GM18868 (cell line): ENCODE data around the gene SLC1A2.

Experiments used
- ATAC-seq: cut with Tn5 transposase; IDR thresholded peaks from one replicate; pipeline ENCODE4 v1.9.1; 2021; ENCODE audit warnings: mild to moderate bottlenecking, moderate library complexity; ENCODE audit not compliant: unreplicated experiment

Gene SLC1A2

DNA sequence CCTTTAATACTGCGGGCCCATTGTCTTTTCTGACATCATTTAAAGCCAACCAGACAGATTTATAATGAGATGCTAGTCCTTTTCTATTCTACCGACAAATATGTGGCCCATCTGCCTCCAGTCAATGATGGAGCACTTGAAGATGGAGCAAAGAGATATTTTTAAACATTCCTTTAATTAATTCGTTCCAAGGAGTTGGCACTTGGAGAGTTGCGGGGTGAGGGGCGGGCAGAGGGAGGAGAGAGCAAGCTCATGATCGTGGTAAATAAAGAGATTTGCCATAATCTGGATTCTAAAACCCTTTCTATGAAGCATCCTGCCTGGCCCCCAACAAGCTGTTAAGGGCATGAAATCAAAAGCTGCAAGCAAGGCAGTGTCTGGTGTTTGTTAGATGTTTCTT is 5.0 kb downstream of the SLC1A2 start:
- no peak for ATAC-seq

DNA sequence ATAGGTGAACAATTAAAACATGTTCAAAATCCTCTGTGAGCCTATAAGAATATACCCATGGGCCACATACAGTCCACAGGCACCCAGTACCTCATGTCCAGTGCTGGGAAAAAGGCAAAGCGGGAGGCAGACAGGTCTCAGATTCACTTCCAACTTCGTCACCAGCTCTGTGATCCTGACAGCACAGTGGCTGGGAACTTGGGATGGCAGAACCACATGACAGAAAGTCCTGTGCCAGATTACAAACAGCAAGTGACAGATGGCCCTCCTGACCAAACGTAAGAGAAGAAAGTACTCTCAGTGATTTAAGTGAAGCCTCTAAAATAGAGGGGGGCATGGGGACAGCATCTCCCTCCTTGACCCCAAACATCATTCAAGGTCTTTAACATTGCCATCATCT is 5.8 kb downstream of the SLC1A2 start:
- ATAC-seq, result no peak

DNA sequence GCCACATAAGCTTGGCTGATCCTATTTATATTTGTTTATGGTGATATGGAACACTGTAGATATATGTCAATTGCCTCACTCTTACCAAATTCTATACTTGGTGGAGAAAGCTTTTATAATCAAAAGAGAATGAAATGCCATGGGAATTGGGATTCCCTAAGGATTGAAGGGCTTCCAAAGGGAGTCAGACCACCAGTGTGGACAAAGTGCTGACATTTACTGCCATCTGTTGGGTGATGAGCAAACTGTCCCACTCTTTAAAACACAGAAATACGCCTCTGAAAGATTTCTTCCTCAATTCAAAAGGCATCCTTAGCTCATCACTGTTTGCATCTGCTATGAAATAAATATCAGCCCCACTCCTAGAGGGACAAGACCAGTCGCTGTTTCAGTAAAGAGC is 7.1 kb downstream of the SLC1A2 start:
- no peak for ATAC-seq

DNA sequence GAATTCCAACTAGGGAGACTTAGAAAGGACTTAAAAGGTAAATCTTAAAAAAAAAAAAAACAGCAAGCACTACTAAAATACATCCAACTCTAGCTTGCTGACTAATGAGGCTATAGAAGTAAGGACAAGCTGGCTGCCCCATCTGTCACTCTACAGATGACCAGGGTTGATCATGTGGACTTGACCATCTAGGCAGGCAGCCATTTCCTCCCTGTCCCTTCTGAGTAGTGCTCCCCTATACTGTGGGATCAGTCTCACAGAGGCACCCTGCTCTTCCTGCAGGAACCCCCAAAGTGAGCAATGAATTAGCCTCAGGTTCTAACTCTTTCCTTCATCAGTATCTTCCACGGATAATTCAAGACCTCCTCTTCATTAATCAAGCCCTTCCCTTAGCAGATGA is 12.3 kb downstream of the SLC1A2 start:
- ATAC-seq, result no peak

DNA sequence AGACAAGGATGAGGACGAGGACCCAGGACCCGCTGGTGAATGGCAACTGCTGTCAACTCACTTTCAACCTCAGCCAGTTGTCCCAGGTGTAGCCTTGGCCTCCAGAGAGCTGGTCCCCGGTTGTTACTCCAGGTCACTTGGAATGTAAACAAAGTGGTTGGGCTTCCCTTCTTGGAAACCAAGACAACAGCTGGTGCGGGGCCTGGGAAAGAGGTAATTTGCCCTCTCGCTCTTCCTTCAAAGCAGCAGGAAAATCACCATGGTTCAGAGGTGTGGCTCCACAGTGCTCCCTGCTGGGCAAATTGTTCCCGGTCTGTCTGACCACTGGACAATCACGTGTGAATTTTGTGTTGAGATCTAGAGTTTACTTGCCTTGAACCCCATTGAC is 15.0 kb downstream of the SLC1A2 start:
- ATAC-seq, result no peak

DNA sequence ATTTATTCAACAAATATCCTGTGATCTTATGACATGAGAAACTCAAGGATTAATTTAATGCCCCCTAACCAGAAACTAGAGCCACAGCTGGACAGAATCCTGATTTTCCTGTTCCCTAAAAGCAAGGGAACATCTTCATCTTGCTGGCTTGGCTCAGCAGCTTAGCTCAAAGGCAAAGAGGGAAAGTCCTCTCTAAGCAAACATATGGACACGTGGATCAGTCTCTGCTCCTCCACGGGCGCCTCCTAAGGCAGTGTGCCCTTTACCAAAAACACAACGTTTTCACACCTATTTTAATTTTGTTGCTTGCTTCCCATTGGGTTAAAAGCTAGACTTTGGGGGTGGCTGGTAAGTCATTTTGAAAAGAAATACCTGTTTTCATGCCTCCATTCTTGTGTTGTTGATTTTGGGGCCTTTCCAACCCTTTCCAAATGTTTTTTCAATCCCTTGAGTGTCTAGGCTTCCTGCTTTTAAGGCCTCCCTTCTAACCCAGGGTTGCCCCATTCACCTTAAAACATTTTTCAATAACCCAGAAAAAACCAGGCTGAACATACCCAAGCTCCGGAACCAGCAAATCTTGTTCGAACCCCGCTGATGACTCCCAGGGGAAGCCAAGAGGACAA is 15.5 kb downstream of the SLC1A2 start:
- ATAC-seq, result no peak

DNA sequence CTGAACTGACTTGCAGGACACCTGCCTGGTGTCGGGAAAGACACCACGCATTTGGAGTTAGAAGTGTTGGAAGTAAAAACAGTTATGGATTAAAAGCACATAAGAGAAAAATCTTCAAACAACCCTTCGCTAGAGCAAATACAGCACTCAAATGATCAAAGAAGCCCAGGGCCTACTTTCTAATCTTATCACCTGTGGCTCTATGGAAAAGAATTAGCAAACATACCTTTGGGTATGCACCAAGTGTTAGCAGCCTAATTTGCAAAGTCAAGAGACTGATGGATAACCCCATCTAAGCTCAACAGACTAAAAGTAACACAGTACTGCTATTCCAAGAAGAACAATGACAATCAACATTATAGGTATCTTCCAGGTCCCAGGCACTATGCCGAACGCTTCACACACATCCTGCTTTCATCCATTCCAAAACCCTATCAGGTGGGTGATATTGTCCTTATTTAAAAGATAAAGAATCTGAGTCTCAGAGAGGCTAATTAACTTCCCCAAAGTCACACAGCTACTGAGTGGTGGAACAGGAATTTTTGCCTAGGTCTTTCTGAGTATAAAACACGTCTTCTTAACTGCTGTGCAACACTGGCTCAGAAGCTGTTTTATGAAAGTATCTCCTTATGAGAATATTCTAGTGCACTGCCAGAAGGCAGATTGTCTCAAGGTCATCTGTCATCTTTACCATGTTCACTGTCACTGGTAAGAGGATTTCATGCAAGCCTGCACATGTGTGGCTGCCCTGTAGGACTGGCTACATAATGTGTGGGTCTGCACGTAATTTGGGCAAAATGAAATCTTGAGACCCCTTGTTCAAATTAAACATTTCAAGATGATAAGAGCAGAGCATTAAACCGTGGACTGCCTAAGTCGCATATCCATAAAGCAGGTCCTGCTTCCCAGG is 16.4 kb downstream of the SLC1A2 start:
- ATAC-seq, result no peak

DNA sequence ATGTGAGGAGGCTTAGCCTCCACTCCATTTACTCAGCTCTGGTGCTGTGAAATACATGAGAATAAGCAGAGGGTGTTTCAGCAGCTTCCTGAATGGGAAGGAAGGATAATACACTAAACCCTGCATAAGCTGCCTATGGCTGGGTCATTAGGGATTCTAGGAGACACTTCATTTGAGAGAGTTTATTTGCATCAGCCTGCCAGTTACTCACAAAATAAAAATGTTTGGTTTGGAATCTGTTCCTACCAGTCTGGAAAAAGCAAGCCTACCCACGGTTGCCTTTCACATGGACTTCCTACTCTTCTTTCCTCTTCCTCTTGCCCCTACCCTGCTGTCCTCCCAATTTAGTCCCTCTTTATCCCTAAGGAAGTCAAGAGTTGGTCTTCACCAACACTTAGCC is 20.5 kb downstream of the SLC1A2 start:
- ATAC-seq, result no peak

DNA sequence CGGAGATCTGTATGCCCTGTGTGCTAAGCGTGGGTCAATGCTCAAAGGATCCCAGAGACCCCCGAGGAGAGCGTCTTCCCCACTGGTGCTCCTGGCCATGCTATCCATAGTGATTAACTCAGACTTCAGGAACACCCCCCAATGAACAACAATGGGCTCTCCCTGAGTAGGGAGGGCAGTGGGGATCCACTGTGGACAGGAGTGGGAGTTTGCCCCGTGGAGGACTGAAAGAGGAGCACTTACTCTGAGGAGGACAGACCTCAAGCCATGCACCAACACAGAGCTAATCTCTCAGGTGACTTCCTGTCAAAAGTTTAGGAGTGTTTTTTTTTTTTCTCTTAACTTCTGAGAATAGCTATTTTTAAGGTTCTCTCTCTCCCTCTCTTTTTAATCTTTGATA is 24.4 kb downstream of the SLC1A2 start:
- ATAC-seq, result no peak

DNA sequence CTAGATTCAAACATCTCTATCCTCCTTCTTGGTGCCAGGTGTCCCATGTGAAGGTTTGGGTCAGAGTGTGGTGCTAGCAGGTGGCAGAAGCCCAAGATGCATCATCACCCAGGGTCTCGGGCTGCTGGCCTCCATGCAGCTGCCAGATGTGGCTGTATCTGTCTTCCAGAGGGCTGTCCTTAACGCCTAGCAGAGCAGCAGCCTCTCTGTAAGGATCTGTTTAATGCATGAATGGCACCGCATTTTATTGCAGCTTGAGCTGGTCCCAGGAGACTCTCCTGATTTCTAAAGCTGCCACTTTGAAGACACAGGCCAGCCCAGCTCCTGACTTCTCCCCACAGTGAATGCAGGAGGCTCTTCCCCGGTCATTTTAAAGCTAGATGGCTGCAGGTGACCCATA is 26.3 kb downstream of the SLC1A2 start:
- no peak for ATAC-seq

DNA sequence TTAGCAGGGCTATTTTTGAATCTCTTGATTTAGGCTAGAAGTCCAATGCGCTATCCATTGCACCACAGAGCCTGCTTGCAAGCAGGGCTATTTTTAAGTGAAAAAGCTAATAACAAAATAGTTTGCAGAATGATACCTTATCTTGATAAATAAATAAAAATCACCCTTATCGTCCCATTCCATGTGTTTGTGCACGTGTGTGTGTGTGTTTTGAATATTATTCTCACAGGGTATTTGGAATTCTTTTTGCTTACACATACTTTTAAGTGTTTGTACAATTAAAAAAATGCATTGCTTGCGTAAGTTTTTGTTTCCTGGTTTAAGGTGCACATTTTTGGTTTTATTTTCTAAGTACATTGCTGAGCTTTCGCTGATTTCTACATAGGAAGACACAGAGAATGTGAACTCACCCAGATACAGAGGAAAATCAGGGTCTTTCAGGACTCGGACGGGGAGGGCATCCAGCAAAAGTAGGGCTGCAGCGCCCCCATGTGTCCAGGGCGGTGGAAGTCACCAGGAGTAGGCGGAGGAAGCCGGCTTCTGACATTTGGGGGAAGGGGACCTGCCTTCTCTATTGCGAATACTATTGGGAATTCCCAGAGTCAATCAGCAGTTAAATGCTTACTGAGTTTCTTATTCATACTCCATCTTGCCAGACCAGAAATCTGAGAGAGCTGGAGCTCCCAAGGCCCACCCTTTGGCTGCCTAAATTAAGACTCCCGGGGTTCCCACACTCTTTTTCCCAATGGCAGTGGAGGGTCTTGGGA is 27.3 kb downstream of the SLC1A2 start:
- peak; percentile 48 for ATAC-seq

DNA sequence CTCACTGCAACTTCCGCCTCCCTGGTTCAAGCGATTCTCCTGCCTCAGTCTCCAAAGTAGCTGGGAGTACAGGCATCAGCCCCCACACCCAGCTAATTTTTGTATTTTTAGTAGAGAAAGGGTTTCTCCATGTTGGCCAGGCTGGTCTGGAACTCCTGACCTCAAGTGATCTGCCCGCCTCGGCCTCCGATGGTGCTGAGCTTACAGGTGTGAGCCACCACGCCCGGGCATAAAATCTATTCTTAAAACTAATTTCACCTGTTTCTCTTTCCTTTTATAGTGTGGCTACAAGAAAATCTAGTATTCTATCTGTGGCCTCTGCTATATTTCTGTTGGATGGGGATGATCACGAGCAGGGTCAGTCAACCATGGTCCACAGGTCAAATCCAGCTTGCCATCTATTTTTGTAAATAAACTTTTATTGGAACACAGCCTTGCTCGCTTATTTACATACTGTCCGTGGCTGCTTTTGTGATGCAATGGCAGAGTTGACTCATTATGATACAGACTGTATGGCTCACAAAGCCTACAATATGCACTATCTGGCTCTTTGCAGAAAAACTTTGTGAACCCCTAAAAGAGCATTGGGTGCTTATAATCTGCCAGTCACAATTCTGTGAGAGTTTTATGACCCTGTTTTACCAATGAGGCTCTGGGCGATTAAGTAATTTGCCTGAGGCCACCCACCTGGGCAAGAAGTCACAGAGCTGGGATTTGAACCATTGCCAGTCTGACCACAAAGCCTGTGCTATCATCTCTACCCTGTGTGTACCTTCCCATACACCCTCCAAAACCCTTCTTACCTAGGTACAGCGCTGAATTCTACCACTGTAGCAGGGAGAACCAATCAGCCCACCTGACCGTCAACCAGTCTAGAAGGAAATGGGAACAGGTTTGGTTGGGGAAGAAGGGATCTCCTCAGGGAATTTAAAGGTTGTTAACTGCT is 28.3 kb downstream of the SLC1A2 start:
- peak; percentile 87 for ATAC-seq

DNA sequence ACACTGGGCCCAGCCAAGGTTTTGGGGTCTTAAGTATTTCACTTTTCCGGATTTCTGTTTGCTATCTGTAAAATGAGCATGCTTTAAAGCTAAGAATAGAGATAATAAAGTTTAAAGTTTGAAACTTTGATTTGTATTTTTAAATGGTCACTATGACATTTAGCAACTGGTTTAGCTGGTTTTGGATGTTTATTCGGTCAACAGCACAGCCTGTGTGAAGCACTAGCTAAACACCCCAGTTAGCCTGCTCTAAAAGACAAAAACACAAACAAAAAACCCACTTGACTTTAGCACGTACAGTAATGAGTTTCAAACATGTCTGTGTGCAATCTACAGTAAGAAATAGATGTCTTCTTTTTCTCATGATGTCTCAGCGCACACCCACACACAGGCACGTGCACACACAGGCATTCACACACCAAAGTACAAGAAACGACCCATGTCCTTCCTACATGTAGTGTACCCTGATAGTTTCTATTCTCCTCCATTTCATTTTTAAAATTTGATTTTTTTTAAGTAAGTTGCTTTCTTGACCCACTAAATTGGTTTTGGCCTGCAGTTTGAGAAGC is 29.4 kb downstream of the SLC1A2 start:
- no peak for ATAC-seq

DNA sequence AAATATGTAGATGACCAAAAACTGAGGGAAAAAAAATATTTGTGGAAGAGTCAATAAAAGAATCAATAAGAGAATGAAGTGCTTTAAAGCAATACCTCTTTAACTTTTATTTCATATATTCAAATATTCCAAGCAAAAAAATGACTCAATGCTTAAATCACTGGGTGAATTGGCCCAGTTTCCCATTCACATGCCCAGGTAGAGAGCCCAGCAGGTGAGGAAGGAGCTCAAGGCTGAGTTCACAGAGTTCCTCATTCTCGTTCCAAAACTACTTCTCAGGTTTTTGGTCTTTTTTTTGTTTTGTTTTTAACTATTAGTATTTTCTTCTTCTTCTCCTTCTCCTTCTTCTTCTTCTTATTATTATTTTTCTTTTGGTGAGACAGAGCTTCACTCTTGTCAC is 30.2 kb downstream of the SLC1A2 start:
- no peak for ATAC-seq

DNA sequence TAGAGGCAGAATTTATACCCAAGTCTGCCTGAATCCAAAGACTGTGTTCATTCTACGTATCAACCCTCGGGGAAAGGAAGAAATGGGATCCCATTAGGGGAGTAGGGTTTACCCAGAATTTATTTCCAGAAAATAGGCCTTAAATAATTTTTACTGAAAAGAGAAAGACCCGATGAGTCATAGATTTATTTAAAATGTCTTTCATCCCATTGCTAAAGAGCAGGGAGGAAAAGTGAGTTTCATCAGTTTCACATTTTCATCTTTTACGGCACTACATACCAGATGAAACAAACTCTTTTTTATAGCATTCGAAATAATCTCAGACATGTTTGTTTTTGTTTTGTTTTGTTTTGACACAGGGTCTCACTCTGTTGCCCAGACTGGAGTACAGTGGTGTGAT is 31.3 kb downstream of the SLC1A2 start:
- no peak for ATAC-seq

DNA sequence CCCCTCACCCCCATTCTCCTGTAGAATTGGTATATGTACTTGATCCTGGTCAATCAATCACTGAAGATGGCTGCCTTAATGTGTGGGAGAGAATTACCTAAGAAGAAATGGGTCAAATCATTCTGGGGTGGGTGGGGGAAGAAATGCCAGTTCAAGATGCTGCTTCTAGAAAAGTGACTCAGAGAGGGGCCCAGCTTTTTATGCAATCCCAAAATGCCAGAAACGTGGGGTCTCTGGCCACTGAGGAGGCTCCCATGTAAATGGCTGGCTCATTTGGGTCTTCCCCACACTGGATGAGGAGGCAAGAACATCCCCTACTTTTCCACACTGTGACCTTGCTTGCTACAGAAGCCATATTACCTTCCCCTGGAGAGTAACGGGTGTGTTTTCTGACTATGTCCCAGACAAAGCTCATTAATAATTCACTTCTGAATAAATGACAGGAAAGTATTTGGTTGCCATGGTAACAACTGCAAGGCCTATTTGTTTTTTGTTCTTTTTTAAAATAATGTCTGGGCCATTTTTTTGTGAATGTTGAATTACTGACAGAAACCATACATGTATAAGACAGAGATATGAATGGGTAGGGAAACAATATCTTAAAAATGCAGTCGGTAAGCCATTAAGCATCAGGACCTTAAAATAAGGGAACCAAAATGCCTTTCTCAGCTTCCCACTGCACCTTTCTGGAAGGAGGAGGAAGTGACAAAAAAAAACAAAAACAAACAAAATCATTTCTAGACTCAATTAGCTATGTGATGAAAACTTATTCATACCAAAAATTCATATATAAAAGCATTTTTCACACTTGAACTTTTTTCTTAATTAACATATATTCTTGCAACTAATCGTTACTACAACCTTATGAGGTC is 32.0 kb downstream of the SLC1A2 start:
- ATAC-seq, result no peak

DNA sequence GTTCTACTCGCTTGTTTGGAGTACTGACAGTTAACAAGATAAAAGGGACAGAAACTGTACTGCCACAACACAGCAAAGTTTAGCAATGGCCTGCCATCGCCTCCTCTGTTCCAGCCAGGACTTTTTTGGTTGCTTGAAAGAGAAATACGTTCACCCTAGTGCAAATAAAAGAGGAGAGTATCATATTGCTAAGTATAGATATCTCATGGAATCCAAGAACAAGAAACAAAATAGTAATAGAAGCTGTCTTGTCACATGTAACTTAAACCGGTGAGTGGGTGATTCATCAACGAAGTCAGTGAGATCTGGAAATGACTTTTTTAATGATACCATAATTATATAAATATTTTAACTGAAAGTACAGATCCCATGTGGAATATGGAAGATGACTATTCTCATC is 35.4 kb downstream of the SLC1A2 start:
- ATAC-seq, result no peak

DNA sequence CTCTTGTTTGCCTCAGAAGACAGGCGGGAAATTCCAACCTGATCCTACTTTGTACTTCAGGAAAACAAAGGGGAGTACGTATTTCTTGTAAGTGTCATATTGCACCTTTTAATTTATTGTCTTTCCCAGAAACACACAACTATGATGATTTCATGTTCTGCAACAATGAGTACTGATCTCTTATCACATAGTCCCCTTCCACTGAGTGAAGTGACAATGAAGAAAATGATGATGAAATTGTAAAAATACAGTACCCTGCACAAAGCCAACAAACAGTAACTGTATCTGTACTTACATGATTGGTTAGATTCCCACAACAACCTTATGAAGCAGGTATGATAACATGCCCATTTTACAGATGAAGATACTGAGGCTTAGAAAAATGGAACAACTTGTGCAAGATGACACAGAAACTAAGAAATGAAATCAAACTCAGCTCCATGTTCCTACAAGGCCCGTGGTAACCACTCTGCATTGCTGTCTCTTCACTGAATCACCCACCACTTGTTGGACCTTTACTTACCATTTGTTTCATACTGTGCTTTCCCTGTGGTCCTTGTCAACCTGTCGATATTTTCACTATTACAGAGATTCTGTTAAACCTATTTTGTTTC is 37.5 kb downstream of the SLC1A2 start:
- ATAC-seq, result no peak

DNA sequence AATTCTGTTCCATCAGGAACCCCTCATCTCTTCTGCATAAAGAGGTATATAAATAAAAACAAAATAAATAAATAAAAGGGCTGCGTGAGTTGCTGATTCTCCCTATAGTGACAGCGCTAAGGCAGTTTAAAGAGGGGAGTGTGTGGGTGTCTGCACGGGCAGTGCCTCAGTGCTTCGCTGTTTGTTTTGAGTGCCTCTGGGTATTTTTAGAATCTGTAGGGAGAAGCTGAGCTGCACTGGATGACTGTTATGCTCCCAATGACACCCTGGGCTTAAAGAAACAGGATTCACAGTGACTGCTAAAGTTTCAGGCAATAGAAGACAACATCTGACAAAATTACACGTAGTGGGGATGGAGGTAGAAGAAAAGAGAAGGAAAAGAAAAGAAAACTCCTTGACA is 38.8 kb downstream of the SLC1A2 start:
- no peak for ATAC-seq
